Trophoblast cell (in vitro differentiated cells and primary cell): Measurements from ENCODE around the gene KHDC1.
A peak's percentile ranks its signal among the peaks of the same experiment; 100 is the strongest.

Source experiments
- DNase-seq, 2 donors: peaks; one replicate each; pipeline ENCODE4 v3.0.0-alpha.2; 2016
- H2AFZ ChIP-seq: 2 replicates; pipeline ENCODE4 v1.6.1; 2013; ENCODE audit warnings: low read length, moderate library complexity, mild to moderate bottlenecking; ENCODE audit not compliant: insufficient read depth, poor library complexity
- H2AK5ac ChIP-seq: 2 replicates; pipeline ENCODE4 v1.6.1; 2013; ENCODE audit warnings: mild to moderate bottlenecking, low read length
- H2BK120ac ChIP-seq: 2 replicates; pipeline ENCODE4 v1.6.1; 2013; ENCODE audit warnings: low read length, mild to moderate bottlenecking, moderate library complexity; ENCODE audit not compliant: insufficient read depth, poor library complexity
- H2BK12ac ChIP-seq: 2 replicates; pipeline ENCODE4 v1.6.1; 2013; ENCODE audit warnings: mild to moderate bottlenecking, low read length, moderate library complexity
- H2BK5ac ChIP-seq: 2 replicates; pipeline ENCODE4 v1.6.1; 2013; ENCODE audit warnings: low read length, low read depth, moderate library complexity, mild to moderate bottlenecking; ENCODE audit not compliant: poor library complexity
- H3K14ac ChIP-seq: 2 replicates; pipeline ENCODE4 v1.6.1; 2013; ENCODE audit warnings: mild to moderate bottlenecking, low read length
- H3K18ac ChIP-seq: 2 replicates; pipeline ENCODE4 v1.6.1; 2013; ENCODE audit warnings: mild to moderate bottlenecking, low read length
- H3K23ac ChIP-seq: 2 replicates; pipeline ENCODE4 v1.6.1; 2013; ENCODE audit warnings: low read length
- H3K27ac ChIP-seq: 2 replicates; pipeline ENCODE4 v1.5.1; 2013; ENCODE audit warnings: low read depth, mild to moderate bottlenecking, inconsistent platforms, low read length, moderate library complexity
- H3K27me3 ChIP-seq: 2 replicates; pipeline ENCODE4 v1.6.1; 2013; ENCODE audit warnings: inconsistent platforms, mild to moderate bottlenecking, low read length, moderate library complexity; ENCODE audit not compliant: insufficient read depth
- H3K36me3 ChIP-seq, 2 experiments: 1 replicate in 1 of 2; 2 replicates in 1 of 2; pipeline ENCODE4 v1.6.1; 2013; ENCODE audit warnings: low read length in 2 of 2, mild to moderate bottlenecking in 2 of 2, moderate library complexity in 1 of 2; ENCODE audit not compliant: insufficient read depth in 2 of 2, control insufficient read depth in 1 of 2
- H3K4ac ChIP-seq: 2 replicates; pipeline ENCODE4 v1.6.1; 2013; ENCODE audit warnings: low read depth, mild to moderate bottlenecking, low read length, moderate library complexity
- H3K4me1 ChIP-seq, 2 experiments: 1 replicate in 1 of 2; 2 replicates in 1 of 2; pipeline ENCODE4 v1.6.1; 2013; ENCODE audit warnings: low read length in 2 of 2, mild to moderate bottlenecking in 2 of 2, moderate library complexity in 1 of 2; ENCODE audit not compliant: insufficient read depth in 2 of 2, control insufficient read depth in 1 of 2
- H3K4me2 ChIP-seq: 2 replicates; pipeline ENCODE4 v1.6.1; 2013; ENCODE audit warnings: inconsistent platforms, mild to moderate bottlenecking, low read length, moderate library complexity
- H3K4me3 ChIP-seq: 2 replicates; pipeline ENCODE4 v1.5.1; 2013; ENCODE audit warnings: mild to moderate bottlenecking, low read depth, low read length, inconsistent platforms
- H3K79me1 ChIP-seq: one replicate; pipeline ENCODE4 v1.6.1; 2013; ENCODE audit warnings: low read length
- H3K79me2 ChIP-seq: 2 replicates; pipeline ENCODE4 v1.6.1; 2013; ENCODE audit warnings: low read length, mild to moderate bottlenecking; ENCODE audit not compliant: control insufficient read depth, insufficient read depth, poor library complexity
- H3K9ac ChIP-seq: 2 replicates; pipeline ENCODE4 v1.6.1; 2013; ENCODE audit warnings: mild to moderate bottlenecking, low read length
- H3K9me3 ChIP-seq: 2 replicates; pipeline ENCODE4 v1.6.1; 2013; ENCODE audit warnings: low read depth, mild to moderate bottlenecking, control low read depth, inconsistent platforms, low read length; ENCODE audit not compliant: insufficient read depth
- H4K12ac ChIP-seq: 2 replicates; pipeline ENCODE4 v1.6.1; 2013; ENCODE audit warnings: low read depth, mild to moderate bottlenecking, low read length, moderate library complexity
- H4K8ac ChIP-seq: 2 replicates; pipeline ENCODE4 v1.6.1; 2013; ENCODE audit warnings: low read depth, mild to moderate bottlenecking, low read length, moderate library complexity
- H4K91ac ChIP-seq: one replicate; pipeline ENCODE4 v1.6.1; 2013; ENCODE audit warnings: low read depth, mild to moderate bottlenecking, low read length, moderate library complexity
- WGBS: extraction: QIAGEN DNeasy Blood & Tissue Kit; methylation state at CpG from one replicate; pipeline ENCODE4 v1.1.7; 2013; ENCODE audit warnings: missing lambda C conversion rate; ENCODE audit not compliant: insufficient read length, insufficient coverage; ENCODE audit errors: extremely low coverage; 5-methylcytosine and 5-hydroxymethylcytosine counted together

KHDC1 gene

GRCh38 chr6:73293331-73293730 lies 30.3 kb upstream of the KHDC1 start:
- H3K79me1 ChIP-seq = no peaks in the 10 kb centered on the region
- no peak overlapping the region for H3K9ac ChIP-seq
- no peak overlapping the region for H4K91ac ChIP-seq
- no peak overlapping the region for H2BK5ac ChIP-seq
- peaks cover 0 to 5% of the 10 kb centered on the region in 2 experiments for H3K36me3 ChIP-seq
- H4K8ac ChIP-seq = no peak overlapping the region
- no peak overlapping the region for H2BK120ac ChIP-seq
- H2AK5ac ChIP-seq = no peak overlapping the region
- no peak overlapping the region for H3K4ac ChIP-seq
- no CpG with 5 or more reads among the region's 3 CpGs for WGBS
- H3K18ac ChIP-seq = no peak overlapping the region
- H3K27me3 ChIP-seq = no peaks in the 10 kb centered on the region
- H3K27ac ChIP-seq = no peak overlapping the region
- H2BK12ac ChIP-seq = no peak overlapping the region
- no peaks in the 10 kb centered on the region for H3K4me1 ChIP-seq
- no peak overlapping the region for H3K4me2 ChIP-seq
- no peaks in the 10 kb centered on the region for H3K79me2 ChIP-seq
- H3K23ac ChIP-seq = no peak overlapping the region
- DNase-seq = no peak
- no peak overlapping the region for H2AFZ ChIP-seq
- no peak overlapping the region for H4K12ac ChIP-seq
- H3K14ac ChIP-seq = no peak overlapping the region
- no peaks in the 10 kb centered on the region for H3K9me3 ChIP-seq
- no peak overlapping the region for H3K4me3 ChIP-seq

DNA sequence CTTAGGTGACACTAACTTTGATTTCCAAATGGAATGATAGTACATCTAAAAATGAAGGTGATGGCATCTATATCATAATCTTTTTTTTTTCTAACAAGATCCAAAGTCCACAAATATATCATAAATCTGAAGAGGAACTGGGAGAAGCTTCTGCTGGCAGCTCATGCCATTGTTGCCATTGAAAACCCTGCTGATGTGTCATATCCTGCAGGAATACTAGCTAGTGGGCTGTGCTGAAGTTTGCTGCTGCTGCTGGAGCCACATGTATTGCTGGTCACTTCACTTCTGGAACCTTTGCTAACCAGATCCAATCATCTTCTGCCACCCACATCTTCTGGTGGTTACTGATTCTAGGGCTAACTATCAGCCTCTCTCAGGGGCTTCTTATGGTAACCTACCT lies 27.4 kb upstream of the KHDC1 start:
- H2BK5ac ChIP-seq = no peak overlapping the region
- H2BK12ac ChIP-seq = no peak overlapping the region
- no peak overlapping the region for H3K4me3 ChIP-seq
- DNase-seq = no peak
- H3K79me1 ChIP-seq = no peaks in the 10 kb centered on the region
- peaks cover 0 to 5% of the 10 kb centered on the region in 2 experiments for H3K36me3 ChIP-seq
- no peaks in the 10 kb centered on the region for H3K27me3 ChIP-seq
- no peak overlapping the region for H3K23ac ChIP-seq
- H2AFZ ChIP-seq = no peak overlapping the region
- no peak overlapping the region for H3K4ac ChIP-seq
- no peak overlapping the region for H3K18ac ChIP-seq
- H3K9me3 ChIP-seq = no peaks in the 10 kb centered on the region
- no peaks in the 10 kb centered on the region for H3K79me2 ChIP-seq
- H4K12ac ChIP-seq = no peak overlapping the region
- no peak overlapping the region for H3K4me2 ChIP-seq
- no peaks in the 10 kb centered on the region for H3K4me1 ChIP-seq
- H4K91ac ChIP-seq = no peak overlapping the region
- H2AK5ac ChIP-seq = no peak overlapping the region
- no peak overlapping the region for H4K8ac ChIP-seq
- H2BK120ac ChIP-seq = no peak overlapping the region
- H3K27ac ChIP-seq = no peak overlapping the region
- no peak overlapping the region for H3K9ac ChIP-seq
- no peak overlapping the region for H3K14ac ChIP-seq

DNA sequence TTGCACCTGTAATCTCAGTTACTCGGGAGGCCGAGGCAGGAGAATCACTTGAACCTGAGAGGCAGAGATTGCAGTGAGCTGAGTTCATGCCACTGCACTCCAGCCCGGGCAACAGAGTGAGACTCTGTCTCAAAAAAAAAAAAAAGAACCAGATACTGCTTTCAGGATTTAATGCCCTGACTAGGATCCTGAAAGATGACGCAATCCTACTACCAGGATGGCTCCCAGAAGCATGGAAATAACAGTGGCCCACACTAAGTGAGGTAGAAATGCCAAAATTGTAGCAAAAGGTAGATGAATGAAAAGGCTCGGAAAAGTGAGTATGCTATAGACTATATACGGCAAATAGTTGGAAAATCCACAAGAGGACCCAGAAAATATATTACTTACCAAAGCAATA lies 23.8 kb upstream of the KHDC1 start:
- WGBS = no CpG with 5 or more reads among the region's 6 CpGs
- H2BK12ac ChIP-seq = no peak overlapping the region
- H3K9ac ChIP-seq = no peak overlapping the region
- no peak overlapping the region for H3K4ac ChIP-seq
- H2BK5ac ChIP-seq = no peak overlapping the region
- no peak overlapping the region for H3K23ac ChIP-seq
- H4K12ac ChIP-seq = no peak overlapping the region
- H2AFZ ChIP-seq = no peak overlapping the region
- no peak overlapping the region for H2BK120ac ChIP-seq
- no peak overlapping the region for H3K18ac ChIP-seq
- no peak overlapping the region for H4K91ac ChIP-seq
- no peak overlapping the region for H3K27ac ChIP-seq
- H3K4me1 ChIP-seq = no peaks in the 10 kb centered on the region
- H3K36me3 ChIP-seq = peaks cover 0 to 5% of the 10 kb centered on the region in 2 experiments
- H3K14ac ChIP-seq = no peak overlapping the region
- H2AK5ac ChIP-seq = no peak overlapping the region
- H3K79me2 ChIP-seq = no peaks in the 10 kb centered on the region
- peak in 1 of 2 donors; percentile 37 for DNase-seq
- H3K27me3 ChIP-seq = no peaks in the 10 kb centered on the region
- H3K4me2 ChIP-seq = no peak overlapping the region
- no peak overlapping the region for H3K4me3 ChIP-seq
- H3K9me3 ChIP-seq = no peaks in the 10 kb centered on the region
- H4K8ac ChIP-seq = no peak overlapping the region
- no peaks in the 10 kb centered on the region for H3K79me1 ChIP-seq

DNA sequence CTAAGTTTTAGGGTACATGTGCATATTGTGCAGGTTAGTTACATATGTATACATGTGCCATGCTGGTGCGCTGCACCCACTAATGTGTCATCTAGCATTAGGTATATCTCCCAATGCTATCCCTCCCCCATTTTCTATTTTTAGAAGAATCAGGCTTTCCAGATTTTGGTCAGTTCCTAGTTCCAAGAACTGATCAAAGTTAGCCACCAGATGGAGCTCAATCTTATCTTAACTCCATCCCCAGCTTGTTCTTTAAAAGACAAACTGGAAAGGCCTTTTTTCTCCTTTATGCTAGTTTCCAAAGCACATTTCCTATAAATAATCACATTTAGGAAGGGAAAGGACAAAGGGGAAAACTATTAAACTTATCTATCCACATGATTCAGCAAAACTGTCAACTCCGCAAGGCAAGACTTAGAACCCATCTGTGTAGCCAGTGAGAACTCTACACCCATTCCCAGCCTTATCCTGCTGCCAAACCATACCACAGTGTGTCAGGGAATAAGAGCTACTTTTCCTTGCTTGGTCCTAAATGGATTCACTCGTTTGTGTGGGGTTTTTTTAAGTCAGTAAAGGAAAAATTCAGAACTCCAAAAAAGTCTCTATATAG lies 22.8 kb upstream of the KHDC1 start:
- no peak overlapping the region for H3K4me2 ChIP-seq
- no peak overlapping the region for H3K4me3 ChIP-seq
- H2BK120ac ChIP-seq = no peak overlapping the region
- H4K12ac ChIP-seq = no peak overlapping the region
- WGBS = no CpG with 5 or more reads among the region's 3 CpGs
- H3K4me1 ChIP-seq = no peaks in the 10 kb centered on the region
- no peaks in the 10 kb centered on the region for H3K27me3 ChIP-seq
- H3K4ac ChIP-seq = no peak overlapping the region
- no peak overlapping the region for H3K27ac ChIP-seq
- no peak overlapping the region for H2AFZ ChIP-seq
- H3K9me3 ChIP-seq = no peaks in the 10 kb centered on the region
- no peak overlapping the region for H3K18ac ChIP-seq
- no peak overlapping the region for H4K91ac ChIP-seq
- peak in 1 of 2 donors; percentile 69 for DNase-seq
- no peaks in the 10 kb centered on the region for H3K79me2 ChIP-seq
- no peak overlapping the region for H2AK5ac ChIP-seq
- H3K79me1 ChIP-seq = no peaks in the 10 kb centered on the region
- H2BK12ac ChIP-seq = no peak overlapping the region
- H3K9ac ChIP-seq = no peak overlapping the region
- H3K23ac ChIP-seq = no peak overlapping the region
- H2BK5ac ChIP-seq = no peak overlapping the region
- peaks cover 0 to 4% of the 10 kb centered on the region in 2 experiments for H3K36me3 ChIP-seq
- no peak overlapping the region for H3K14ac ChIP-seq
- H4K8ac ChIP-seq = no peak overlapping the region
